NB4 (cell line): ENCODE results near the gene GET3.

Source experiments
- CTCF ChIP-seq: IDR thresholded peaks from one replicate; pipeline ENCODE4 v1.5.1; 2012; ENCODE audit warnings: low read depth, low read length
- MAX ChIP-seq: IDR thresholded peaks from 2 replicates; pipeline ENCODE4 v1.6.1; 2011; ENCODE audit warnings: low read depth, low read length

- TF ChIP-seq CTCF (no peak), MAX (no peak)
Measured at GRCh38 chr19:12794196-12794941, 57.1 kb downstream of the GET3 start.
